ENCODE measurements around the gene SMU1.
"Not testable (repeated sequence)": the region's sequence is repeated elsewhere in the genome, so short reads cannot be mapped to it uniquely, and the experiment has no call there.

Gene SMU1

GRCh38 chr9:33014665-33015014 is 61.8 kb downstream of the SMU1 start:
- no peak for DNase-seq (ENCODE audit: low read depth in 1 of 2, low spot score in 1 of 2)

GRCh38 chr9:33013962-33014664 is 62.4 kb downstream of the SMU1 start:
- no peak for DNase-seq (ENCODE audit: low read depth in 1 of 2, low spot score in 1 of 2)

GRCh38 chr9:33012328-33013069 is 64.0 kb downstream of the SMU1 start:
- no peak for DNase-seq (ENCODE audit: low read depth in 1 of 2, low spot score in 1 of 2)

- DNase-seq (ENCODE audit: low read depth in 1 of 2, low spot score in 1 of 2), result no peak
Measured at GRCh38 chr9:33011831-33012230, 64.6 kb downstream of the SMU1 start.

- DNase-seq (ENCODE audit: low read depth in 1 of 2, low spot score in 1 of 2), result no peak
Measured at GRCh38 chr9:33007755-33008154, 68.7 kb downstream of the SMU1 start.

- not testable (repeated sequence) for DNase-seq (ENCODE audit: low read depth in 1 of 2, low spot score in 1 of 2)
Measured at GRCh38 chr9:33005335-33005734, 71.1 kb downstream of the SMU1 start.

GRCh38 chr9:33000682-33001055 is 75.8 kb downstream of the SMU1 start:
- DNase-seq (ENCODE audit: low read depth in 1 of 2, low spot score in 1 of 2), result not testable (repeated sequence)

GRCh38 chr9:32992595-32993238 is 83.8 kb downstream of the SMU1 start:
- DNase-seq (ENCODE audit: low read depth in 1 of 2, low spot score in 1 of 2), result no peak

GRCh38 chr9:32991897-32992594 is 84.4 kb downstream of the SMU1 start:
- no peak for DNase-seq (ENCODE audit: low read depth in 1 of 2, low spot score in 1 of 2)

Measured in activated T-helper 1 cell treated with anti-CD3 and anti-CD28 coated beads, Interleukin-2, amount 50 U/mL, for 16 hours (primary cell).